ENCODE data around the gene ELP5. TPM values are rescaled to one million over a fixed set of nuclear protein-coding genes. Genes with fewer than 3 reads are reported as not detected.

Gene ELP5
- polyA plus RNA-seq, 1 of the 3 experiments (the other 2 are of a cell fraction): 45.4 TPM

- peaks cover 6% of the 10 kb centered on the region; the same call in 1 of the 2 replicates for H3K27me3 ChIP-seq (ENCODE audit: insufficient read depth)
- H3K4me3 ChIP-seq (ENCODE audit: low read depth in 2 of 2, low read length in 1 of 2): no peak overlapping the region
- H3K4me2 ChIP-seq: no peak overlapping the region
- H3K4me1 ChIP-seq (ENCODE audit: control insufficient read depth in 1 of 2, insufficient read depth in 2 of 2, low read depth in 1 of 2, low read length in 1 of 2): peaks cover 6 to 18% of the 10 kb centered on the region in 2 experiments; a peak in 2 of 4 replicates
- H4K20me1 ChIP-seq (ENCODE audit: insufficient read depth): no peaks in the 10 kb centered on the region
- H3F3A ChIP-seq (replicated peaks; ENCODE audit: insufficient read depth): peaks cover 13% of the 10 kb centered on the region
- TF ChIP-seq TEAD4 (IDR thresholded peaks at IDR 0.05; ENCODE audit: borderline replicate concordance, insufficient read depth): no peak
- no peak for DNase-seq
- ChIA-PET CTCF (interaction anchor here (0.8 to 8.8 kb wide), 3 partner anchors 13 to 263 kb away, joined by 3 to 169 read pairs (median 3); no protein-coding TSS in a partner anchor), POLR2A (no interaction called here)
- H3K9me3 ChIP-seq: no peaks in the 10 kb centered on the region
- no peak overlapping the region for H3K9ac ChIP-seq
- WGBS (ENCODE audit: low lambda C conversion rate): 79% methylated on average over 13 of the region's 16 CpGs
- no peaks in the 10 kb centered on the region for H3K9me2 ChIP-seq
- H3K27ac ChIP-seq (ENCODE audit: low read depth in 2 of 2, low read length in 1 of 2): no peak overlapping the region
- H3K36me3 ChIP-seq (replicated peaks in 1 of 2; ENCODE audit: control insufficient read depth in 1 of 2, insufficient read depth in 2 of 2, low read length in 1 of 2): no peaks in the 10 kb centered on the region
- H2AFZ ChIP-seq (ENCODE audit: low read depth): no peak overlapping the region
- no peaks in the 10 kb centered on the region for H3K79me2 ChIP-seq (ENCODE audit: insufficient read depth)
Observed at GRCh38 chr17:7284911-7285310, 32.9 kb downstream of the ELP5 start.

GRCh38 chr17:7285679-7286078 is 33.7 kb downstream of the ELP5 start:
- no peak overlapping the region for H2AFZ ChIP-seq (ENCODE audit: low read depth)
- H3K4me2 ChIP-seq: no peak overlapping the region
- H4K20me1 ChIP-seq (ENCODE audit: insufficient read depth): no peaks in the 10 kb centered on the region
- DNase-seq: no peak
- H3K79me2 ChIP-seq (ENCODE audit: insufficient read depth): no peaks in the 10 kb centered on the region
- H3F3A ChIP-seq (replicated peaks; ENCODE audit: insufficient read depth): peaks cover 5% of the 10 kb centered on the region
- 82% methylated on average over 11 of the region's 12 CpGs for WGBS (ENCODE audit: low lambda C conversion rate)
- no peak overlapping the region for H3K27ac ChIP-seq (ENCODE audit: low read depth in 2 of 2, low read length in 1 of 2)
- peaks cover 6 to 14% of the 10 kb centered on the region in 2 experiments; a peak in 2 of 4 replicates for H3K4me1 ChIP-seq (ENCODE audit: control insufficient read depth in 1 of 2, insufficient read depth in 2 of 2, low read depth in 1 of 2, low read length in 1 of 2)
- H3K9me3 ChIP-seq: no peaks in the 10 kb centered on the region
- H3K9ac ChIP-seq: no peak overlapping the region
- ChIA-PET CTCF (interaction anchor here (1.1 to 8.8 kb wide), 3 partner anchors 12 to 374 kb away, joined by 3 to 169 read pairs (median 3); no protein-coding TSS in a partner anchor), POLR2A (no interaction called here)
- no peaks in the 10 kb centered on the region for H3K36me3 ChIP-seq (replicated peaks in 1 of 2; ENCODE audit: control insufficient read depth in 1 of 2, insufficient read depth in 2 of 2, low read length in 1 of 2)
- no peak overlapping the region for H3K4me3 ChIP-seq (ENCODE audit: low read depth in 2 of 2, low read length in 1 of 2)
- TF ChIP-seq USF2 (IDR thresholded peaks at IDR 0.05; ENCODE audit: borderline replicate concordance, low read depth, low read length) (no peak), NRF1 (IDR thresholded peaks at IDR 0.05; ENCODE audit: low read depth, low read length) (no peak), SMC3 (IDR thresholded peaks at IDR 0.05; ENCODE audit: low read depth, low read length) (no peak), YY1 (IDR thresholded peaks at IDR 0.05; ENCODE audit: low read depth) (no peak), RXRA (IDR thresholded peaks at IDR 0.05; ENCODE audit: borderline replicate concordance, low read depth) (no peak), RFX5 (IDR thresholded peaks at IDR 0.05; ENCODE audit: low read length) (no peak), REST (IDR thresholded peaks at IDR 0.05; ENCODE audit: low read depth, low read length) (no peak), POLR2AphosphoS5 (IDR thresholded peaks at IDR 0.05; ENCODE audit: low read depth, low read length) (no peak), ELF1 (IDR thresholded peaks at IDR 0.05) (no peak), CTCF (IDR thresholded peaks at IDR 0.05) (no peak), CHD2 (IDR thresholded peaks at IDR 0.05; ENCODE audit: low read length, partially characterized antibody) (no peak), SIN3A (IDR thresholded peaks at IDR 0.05; ENCODE audit: borderline replicate concordance, low read depth, low read length) (no peak), ZBTB33 (IDR thresholded peaks at IDR 0.05; ENCODE audit: borderline replicate concordance, low read depth) (no peak), RAD21 (IDR thresholded peaks at IDR 0.05; ENCODE audit: low read length) (no peak)
- peaks cover 6% of the 10 kb centered on the region; the same call in 1 of the 2 replicates for H3K27me3 ChIP-seq (ENCODE audit: insufficient read depth)
- no peaks in the 10 kb centered on the region for H3K9me2 ChIP-seq

All from SK-N-SH (cell line).